Measurements from ENCODE around the gene CD27. TPM values are rescaled to one million over a fixed set of nuclear protein-coding genes. Genes with fewer than 3 reads are reported as not detected.

CD27 gene
- total RNA-seq (2014; rRNA removed; shearing (Covaris generic)), result 18.0 and 19.8 TPM in 2 replicates
- 39.9 and 48.3 TPM in 2 replicates for total RNA-seq (2022)
- Bru-seq, nascent RNA, result percentile 58 among the genes with signal in this experiment
- BruChase-seq, experiment 1, labeled RNA remaining after a 6-hour chase, result percentile 59 among the genes with signal in this experiment
- BruChase-seq, experiment 2, labeled RNA remaining after a 2-hour chase, result percentile 58 among the genes with signal in this experiment
- long read RNA-seq, transcript CD27-201 (6 exons, 1,338 nt), result major isoform, 38 of 44 reads
- long read RNA-seq, partial matches to known transcripts, result 1 of 44 reads
- long read RNA-seq, other reads (novel, unspliced or antisense), result 3 of 44 reads

DNA sequence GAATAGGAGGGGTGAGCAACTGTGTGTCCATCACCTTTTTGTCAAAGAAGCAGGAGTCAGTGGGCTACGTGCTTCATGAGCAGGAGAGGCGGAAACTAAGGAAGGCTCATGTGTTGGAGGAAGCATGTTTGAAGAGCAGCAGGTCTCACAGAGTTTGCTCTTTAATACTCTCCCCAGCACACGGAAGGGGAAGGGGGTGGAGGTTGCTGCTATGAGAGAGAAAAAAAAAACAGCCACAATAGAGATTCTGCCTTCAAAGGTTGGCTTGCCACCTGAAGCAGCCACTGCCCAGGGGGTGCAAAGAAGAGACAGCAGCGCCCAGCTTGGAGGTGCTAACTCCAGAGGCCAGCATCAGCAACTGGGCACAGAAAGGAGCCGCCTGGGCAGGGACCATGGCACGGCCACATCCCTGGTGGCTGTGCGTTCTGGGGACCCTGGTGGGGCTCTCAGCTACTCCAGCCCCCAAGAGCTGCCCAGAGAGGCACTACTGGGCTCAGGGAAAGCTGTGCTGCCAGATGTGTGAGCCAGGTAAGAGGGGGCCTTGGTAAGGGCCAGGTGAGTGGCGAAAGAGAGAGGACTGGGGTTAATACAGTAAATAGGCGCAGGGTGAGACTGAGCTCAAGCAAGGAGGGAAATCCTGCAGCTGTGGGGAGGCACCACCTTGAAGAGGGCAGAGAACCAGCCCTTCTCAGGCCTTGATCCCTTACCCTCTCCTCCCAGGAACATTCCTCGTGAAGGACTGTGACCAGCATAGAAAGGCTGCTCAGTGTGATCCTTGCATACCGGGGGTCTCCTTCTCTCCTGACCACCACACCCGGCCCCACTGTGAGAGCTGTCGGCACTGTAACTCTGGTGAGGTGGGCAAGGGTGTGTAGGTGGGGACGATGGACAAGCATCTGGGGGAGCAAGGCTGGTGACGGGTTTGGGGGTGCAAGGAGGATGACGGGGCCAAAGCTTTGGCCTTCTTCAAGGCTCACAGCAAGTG is at the start of gene CD27:
Gene CD27, plus strand, starts transcription at position 252 of the 985 bp plus-strand sequence. Its CDS starts 141 bp downstream, at position 393.
- intact Hi-C loops (cut with micrococcal nuclease; ENCODE audit: unreplicated experiment), result no loop called here
- H3K9me3 ChIP-seq (ENCODE audit: low read length), result no peaks in the 10 kb centered on the region
- peak within 1 kb of the TSS; percentile 73 for H3K4me3 ChIP-seq (ENCODE audit: low read depth, low read length, poor library complexity, severe bottlenecking)
- no peaks in the 10 kb centered on the region for H4K20me1 ChIP-seq (ENCODE audit: insufficient read depth, low read length)
- TF ChIP-seq EZH2phosphoT487 (IDR thresholded peaks at IDR 0.05; ENCODE audit: borderline replicate concordance, low read depth, low read length), result no peak
- TF ChIP-seq, protein P1, sequence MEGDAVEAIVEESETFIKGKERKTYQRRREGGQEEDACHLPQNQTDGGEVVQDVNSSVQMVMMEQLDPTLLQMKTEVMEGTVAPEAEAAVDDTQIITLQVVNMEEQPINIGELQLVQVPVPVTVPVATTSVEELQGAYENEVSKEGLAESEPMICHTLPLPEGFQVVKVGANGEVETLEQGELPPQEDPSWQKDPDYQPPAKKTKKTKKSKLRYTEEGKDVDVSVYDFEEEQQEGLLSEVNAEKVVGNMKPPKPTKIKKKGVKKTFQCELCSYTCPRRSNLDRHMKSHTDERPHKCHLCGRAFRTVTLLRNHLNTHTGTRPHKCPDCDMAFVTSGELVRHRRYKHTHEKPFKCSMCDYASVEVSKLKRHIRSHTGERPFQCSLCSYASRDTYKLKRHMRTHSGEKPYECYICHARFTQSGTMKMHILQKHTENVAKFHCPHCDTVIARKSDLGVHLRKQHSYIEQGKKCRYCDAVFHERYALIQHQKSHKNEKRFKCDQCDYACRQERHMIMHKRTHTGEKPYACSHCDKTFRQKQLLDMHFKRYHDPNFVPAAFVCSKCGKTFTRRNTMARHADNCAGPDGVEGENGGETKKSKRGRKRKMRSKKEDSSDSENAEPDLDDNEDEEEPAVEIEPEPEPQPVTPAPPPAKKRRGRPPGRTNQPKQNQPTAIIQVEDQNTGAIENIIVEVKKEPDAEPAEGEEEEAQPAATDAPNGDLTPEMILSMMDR (conservative IDR thresholded peaks at IDR 0.05; ENCODE audit: low read length), result no peak
- peak within 1 kb of the TSS; percentile 83 for H3K4me2 ChIP-seq (ENCODE audit: low read length)
- H2AFZ ChIP-seq (ENCODE audit: low read length), result peak within 1 kb of the TSS; percentile 16; the same call in 1 of the 2 replicates
- no peaks in the 10 kb centered on the region; the same call in none of the 2 replicates for H3K36me3 ChIP-seq (ENCODE audit: insufficient read depth, low read length)
- H3K4me1 ChIP-seq (ENCODE audit: insufficient read depth, low read length, poor library complexity, severe bottlenecking), result peaks cover 76% of the 10 kb centered on the region
- ChIA-PET POLR2A (interaction anchor here (0.5 to 7.2 kb wide), 12 partner anchors 7 to 214 kb away, joined by 3 to 112 read pairs (median 7); partner anchors contain the start of genes TAPBPL and VAMP1), CTCF (ENCODE audit: unreplicated experiment) (interaction anchor here (1.0 to 2.1 kb wide), 4 partner anchors 15 to 19 kb away, joined by 3 to 8 read pairs (median 5); no protein-coding TSS in a partner anchor)
- H3K27ac ChIP-seq (ENCODE audit: low read depth, low read length, poor library complexity, severe bottlenecking), result peak within 1 kb of the TSS; percentile 96
- peak; percentile 78 for DNase-seq (ENCODE audit: low spot score)
- BruUV-seq (replicated peaks), result TSS peak; percentile 80
- no peaks in the 10 kb centered on the region for H3K9me2 ChIP-seq (ENCODE audit: insufficient read depth, low read length)
- peaks cover 14% of the 10 kb centered on the region; the same call in 1 of the 2 replicates for H3K79me2 ChIP-seq (ENCODE audit: insufficient read depth, low read depth, low read length)

DNA sequence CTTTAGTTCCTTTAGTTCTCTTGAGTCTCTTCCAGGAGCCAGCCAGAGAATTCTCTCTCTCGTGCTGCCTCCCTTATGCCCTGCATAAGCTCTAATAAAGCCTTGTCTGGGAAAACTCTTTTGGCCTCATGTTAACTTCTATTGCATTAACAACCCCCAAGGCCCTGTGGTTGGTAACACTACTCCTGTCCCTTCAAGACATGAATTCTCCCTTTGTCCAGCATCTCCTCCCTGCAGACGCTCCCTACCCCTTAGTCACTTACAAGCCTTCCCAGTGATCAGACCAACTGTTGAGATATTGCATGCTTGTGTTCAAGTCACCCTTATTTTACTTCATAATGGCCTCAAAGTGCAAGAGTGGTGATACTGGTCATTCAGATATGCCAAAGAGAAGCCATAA is 48.7 kb upstream of the CD27 start:
- H2AFZ ChIP-seq (ENCODE audit: low read length), result no peak overlapping the region
- H3K9me3 ChIP-seq (ENCODE audit: low read length), result no peaks in the 10 kb centered on the region
- POLR2A ChIA-PET, result no interaction called here
- H3K27ac ChIP-seq (ENCODE audit: low read depth, low read length, poor library complexity, severe bottlenecking), result no peak overlapping the region
- H3K4me3 ChIP-seq (ENCODE audit: low read depth, low read length, poor library complexity, severe bottlenecking), result no peak overlapping the region
- TF ChIP-seq EZH2phosphoT487 (IDR thresholded peaks at IDR 0.05; ENCODE audit: borderline replicate concordance, low read depth, low read length), result no peak
- TF ChIP-seq, protein P1 (conservative IDR thresholded peaks at IDR 0.05; ENCODE audit: low read length), result no peak
- CTCF ChIA-PET (ENCODE audit: unreplicated experiment), result no interaction called here
- no peaks in the 10 kb centered on the region for H3K36me3 ChIP-seq (ENCODE audit: insufficient read depth, low read length)
- no peak for DNase-seq (ENCODE audit: low spot score)
- no TSS peak for BruUV-seq (replicated peaks)
- H3K79me2 ChIP-seq (ENCODE audit: insufficient read depth, low read depth, low read length), result no peaks in the 10 kb centered on the region
- H4K20me1 ChIP-seq (ENCODE audit: insufficient read depth, low read length), result no peaks in the 10 kb centered on the region
- intact Hi-C loops (cut with micrococcal nuclease; ENCODE audit: unreplicated experiment), result no loop called here
- no peaks in the 10 kb centered on the region for H3K9me2 ChIP-seq (ENCODE audit: insufficient read depth, low read length)
- no peaks in the 10 kb centered on the region for H3K4me1 ChIP-seq (ENCODE audit: insufficient read depth, low read length, poor library complexity, severe bottlenecking)
- no peak overlapping the region for H3K4me2 ChIP-seq (ENCODE audit: low read length)

Measured in OCI-LY7 (cell line).